Stimulated activated memory B cell treated with anti-CD40 and anti-IgM and Interleukin-4, amounts not matched to agents 10 μg/mL and 1 μg/mL and 100 μg/mL, for 72 hours (primary cell): ENCODE results near the gene HNRNPH1.

Source experiments
- ATAC-seq: fragments of 150-1000 bp; cut with Tn5 transposase; 2 replicates; pipeline ENCODE4 v1.10.0; 2021
- H3K27ac Mint-ChIP-seq: one replicate; pipeline ENCODE4 v1.8.0; 2022; ENCODE audit warnings: mild to moderate bottlenecking, mixed read lengths
- H3K27me3 Mint-ChIP-seq: one replicate; pipeline ENCODE4 v1.8.0; 2022; ENCODE audit warnings: mixed read lengths
- H3K36me3 Mint-ChIP-seq: one replicate; pipeline ENCODE4 v1.8.0; 2022; ENCODE audit warnings: mixed read lengths
- H3K4me1 Mint-ChIP-seq: one replicate; pipeline ENCODE4 v1.8.0; 2022; ENCODE audit warnings: mixed read lengths
- H3K4me3 Mint-ChIP-seq: one replicate; pipeline ENCODE4 v1.8.0; 2022; ENCODE audit warnings: mild to moderate bottlenecking, moderate library complexity, mixed read lengths
- H3K9me3 Mint-ChIP-seq: one replicate; pipeline ENCODE4 v1.8.0; 2022; ENCODE audit warnings: mixed read lengths

HNRNPH1 gene

GRCh38 chr5:179599566-179599965 is 23.9 kb downstream of the HNRNPH1 start:
- Mint-ChIP-seq H3K27me3 (no peaks in the 10 kb centered on the region), H3K4me3 (no peak overlapping the region), H3K9me3 (no peaks in the 10 kb centered on the region), H3K36me3 (peaks cover 42% of the 10 kb centered on the region), H3K4me1 (peaks cover 7% of the 10 kb centered on the region), H3K27ac (no peak overlapping the region)
- ATAC-seq = no peak

- H3K9me3 Mint-ChIP-seq = no peaks in the 10 kb centered on the region
These were observed 24.4 kb downstream of the HNRNPH1 start for GRCh38 chr5:179599100-179599499.

DNA sequence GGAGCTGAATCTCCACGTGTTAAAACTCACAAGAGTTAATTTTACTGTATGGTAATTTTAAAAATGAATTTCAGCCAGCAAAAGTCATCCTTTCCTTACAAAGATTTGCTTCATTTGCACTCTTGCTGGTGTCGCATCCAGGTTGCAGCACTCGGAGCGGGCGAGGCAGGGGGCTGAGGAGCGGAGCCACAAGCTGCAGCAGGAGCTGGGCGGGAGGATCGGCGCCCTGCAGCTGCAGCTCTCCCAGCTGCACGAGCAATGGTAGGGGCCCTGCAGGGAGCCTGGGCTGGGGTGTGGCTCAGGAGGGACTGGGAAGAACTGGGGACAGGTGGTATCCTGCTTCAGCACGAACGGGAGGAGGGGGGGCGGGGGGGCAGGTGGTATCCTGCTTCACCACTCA is 27.1 kb downstream of the HNRNPH1 start:
- H3K9me3 Mint-ChIP-seq = no peaks in the 10 kb centered on the region

More at GRCh38 chr5:179599100-179599499, 24.4 kb downstream of the HNRNPH1 start:
- no peaks in the 10 kb centered on the region for H3K27me3 Mint-ChIP-seq
- H3K4me1 Mint-ChIP-seq = peaks cover 7% of the 10 kb centered on the region
- H3K4me3 Mint-ChIP-seq = no peak overlapping the region
- no peak for ATAC-seq
- peaks cover 42% of the 10 kb centered on the region for H3K36me3 Mint-ChIP-seq
- H3K27ac Mint-ChIP-seq = peak overlapping the region; percentile 72

GRCh38 chr5:179595916-179596315 is 27.6 kb downstream of the HNRNPH1 start:
- no peaks in the 10 kb centered on the region for H3K27me3 Mint-ChIP-seq
- H3K4me1 Mint-ChIP-seq = peaks cover 7% of the 10 kb centered on the region
- peaks cover 59% of the 10 kb centered on the region for H3K36me3 Mint-ChIP-seq
- no peak overlapping the region for H3K4me3 Mint-ChIP-seq
- no peaks in the 10 kb centered on the region for H3K9me3 Mint-ChIP-seq
- no peak overlapping the region for H3K27ac Mint-ChIP-seq
- ATAC-seq = no peak

More for the DNA sequence above, 27.1 kb downstream of the HNRNPH1 start:
- Mint-ChIP-seq H3K4me3 (no peak overlapping the region), H3K36me3 (peaks cover 58% of the 10 kb centered on the region), H3K27ac (no peak overlapping the region), H3K4me1 (peaks cover 7% of the 10 kb centered on the region), H3K27me3 (no peaks in the 10 kb centered on the region)
- ATAC-seq = no peak

GRCh38 chr5:179588166-179588565 is 35.3 kb downstream of the HNRNPH1 start:
- no peaks in the 10 kb centered on the region for H3K9me3 Mint-ChIP-seq
- no peaks in the 10 kb centered on the region for H3K27me3 Mint-ChIP-seq
- H3K27ac Mint-ChIP-seq = no peak overlapping the region
- no peaks in the 10 kb centered on the region for H3K4me1 Mint-ChIP-seq
- H3K4me3 Mint-ChIP-seq = no peak overlapping the region
- no peak for ATAC-seq
- peaks cover 60% of the 10 kb centered on the region for H3K36me3 Mint-ChIP-seq

DNA sequence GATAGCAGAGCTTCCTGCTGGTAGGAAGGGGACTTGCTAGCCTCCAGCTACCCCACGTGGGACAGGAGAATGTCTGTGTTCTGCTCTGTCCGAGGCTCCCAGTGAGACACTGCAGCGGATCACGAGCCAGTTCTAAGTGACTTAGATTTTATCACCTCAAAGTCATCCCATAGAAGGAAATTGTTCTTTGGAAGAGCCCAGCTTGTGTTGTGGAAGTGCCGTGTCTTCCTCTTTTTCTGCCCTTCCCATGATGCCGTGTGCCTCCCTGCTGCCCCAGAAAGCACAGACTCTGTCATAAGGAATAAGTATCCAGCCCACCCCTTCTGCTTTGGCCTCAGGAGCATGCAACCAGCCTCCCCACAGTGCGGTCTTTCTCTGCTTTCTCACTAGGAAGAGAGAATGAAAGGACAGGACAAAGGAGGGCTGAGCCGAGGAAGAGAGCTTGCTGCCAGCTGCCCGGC is 37.5 kb downstream of the HNRNPH1 start:
- no peak overlapping the region for H3K4me3 Mint-ChIP-seq
- no peak for ATAC-seq
- peak overlapping the region; percentile 60 for H3K27ac Mint-ChIP-seq
- H3K9me3 Mint-ChIP-seq = no peaks in the 10 kb centered on the region
- H3K27me3 Mint-ChIP-seq = no peaks in the 10 kb centered on the region
- H3K36me3 Mint-ChIP-seq = peaks cover 45% of the 10 kb centered on the region
- H3K4me1 Mint-ChIP-seq = no peaks in the 10 kb centered on the region

- no peak for ATAC-seq
- no peak overlapping the region for H3K27ac Mint-ChIP-seq
- no peaks in the 10 kb centered on the region for H3K4me1 Mint-ChIP-seq
- H3K36me3 Mint-ChIP-seq = peaks cover 54% of the 10 kb centered on the region
- H3K27me3 Mint-ChIP-seq = no peaks in the 10 kb centered on the region
- no peak overlapping the region for H3K4me3 Mint-ChIP-seq
- no peaks in the 10 kb centered on the region for H3K9me3 Mint-ChIP-seq
These were observed 46.0 kb downstream of the HNRNPH1 start for GRCh38 chr5:179577286-179577960.

DNA sequence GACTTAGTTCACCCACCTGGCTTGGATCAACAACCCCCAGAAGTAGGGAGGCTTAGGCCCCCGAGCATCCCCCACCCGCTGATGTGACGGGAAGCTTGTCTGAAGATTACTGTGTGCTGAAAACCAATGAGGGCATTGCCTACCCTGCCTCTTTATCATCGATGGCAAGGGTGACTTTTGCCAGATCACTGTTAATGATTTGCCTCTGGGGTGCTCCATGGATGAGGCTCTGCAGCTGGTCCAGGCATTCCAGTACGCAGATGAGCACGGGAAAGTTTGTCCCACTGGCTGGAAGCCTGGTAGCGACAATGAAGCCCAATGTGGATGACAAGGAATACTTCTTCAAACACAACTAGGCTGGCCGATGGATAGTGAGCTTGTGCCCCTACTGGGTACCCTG is 51.1 kb downstream of the HNRNPH1 start:
- Mint-ChIP-seq H3K36me3 (peaks cover 53% of the 10 kb centered on the region), H3K27me3 (no peaks in the 10 kb centered on the region), H3K27ac (no peak overlapping the region), H3K4me3 (no peak overlapping the region), H3K9me3 (no peaks in the 10 kb centered on the region), H3K4me1 (no peaks in the 10 kb centered on the region)
- ATAC-seq = no peak

DNA sequence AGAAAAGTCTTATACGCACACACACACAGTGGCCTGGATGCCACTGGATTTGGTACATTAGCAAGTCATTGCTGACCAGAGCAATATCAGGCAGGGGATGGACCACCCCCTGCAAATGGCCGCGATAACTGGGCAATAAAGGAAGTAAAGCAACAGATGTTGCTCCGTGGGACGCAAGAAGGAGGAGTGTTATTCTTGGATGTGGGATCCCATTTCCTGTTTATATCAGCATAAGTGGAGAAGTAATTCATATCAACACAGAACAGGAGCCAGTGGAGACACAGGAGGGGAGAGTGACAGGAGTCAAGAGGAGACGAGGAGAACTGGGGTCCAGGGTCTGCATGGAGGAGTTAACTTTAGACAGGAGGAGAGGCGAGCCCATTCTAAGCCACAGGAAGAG is 54.8 kb downstream of the HNRNPH1 start:
- H3K36me3 Mint-ChIP-seq = peaks cover 30% of the 10 kb centered on the region
- no peak overlapping the region for H3K4me3 Mint-ChIP-seq
- no peak for ATAC-seq
- H3K9me3 Mint-ChIP-seq = no peaks in the 10 kb centered on the region
- H3K4me1 Mint-ChIP-seq = no peaks in the 10 kb centered on the region
- peak overlapping the region; percentile 13 for H3K27ac Mint-ChIP-seq
- H3K27me3 Mint-ChIP-seq = no peaks in the 10 kb centered on the region

- H3K36me3 Mint-ChIP-seq = peaks cover 22% of the 10 kb centered on the region
- no peaks in the 10 kb centered on the region for H3K9me3 Mint-ChIP-seq
- no peaks in the 10 kb centered on the region for H3K27me3 Mint-ChIP-seq
- H3K27ac Mint-ChIP-seq = no peak overlapping the region
- ATAC-seq = no peak
- no peak overlapping the region for H3K4me3 Mint-ChIP-seq
- peaks cover 7% of the 10 kb centered on the region for H3K4me1 Mint-ChIP-seq
These were observed 58.9 kb downstream of the HNRNPH1 start for GRCh38 chr5:179564526-179564925.
